ENCODE measurements around the gene DCD.

Gene DCD

GRCh38 chr12:54631551-54631950 is 16.6 kb downstream of the DCD start:
- Histone ChIP-seq H3K9me3 (no peaks in the 10 kb centered on the region), H3K4me3 (ENCODE audit: low read depth, low read length) (no peak overlapping the region), H3K4me1 (no peaks in the 10 kb centered on the region), H3K27me3 (peaks cover 3% of the 10 kb centered on the region; the same call in 1 of the 2 replicates), H3K36me3 (no peaks in the 10 kb centered on the region)
- TF ChIP-seq, protein P1, sequence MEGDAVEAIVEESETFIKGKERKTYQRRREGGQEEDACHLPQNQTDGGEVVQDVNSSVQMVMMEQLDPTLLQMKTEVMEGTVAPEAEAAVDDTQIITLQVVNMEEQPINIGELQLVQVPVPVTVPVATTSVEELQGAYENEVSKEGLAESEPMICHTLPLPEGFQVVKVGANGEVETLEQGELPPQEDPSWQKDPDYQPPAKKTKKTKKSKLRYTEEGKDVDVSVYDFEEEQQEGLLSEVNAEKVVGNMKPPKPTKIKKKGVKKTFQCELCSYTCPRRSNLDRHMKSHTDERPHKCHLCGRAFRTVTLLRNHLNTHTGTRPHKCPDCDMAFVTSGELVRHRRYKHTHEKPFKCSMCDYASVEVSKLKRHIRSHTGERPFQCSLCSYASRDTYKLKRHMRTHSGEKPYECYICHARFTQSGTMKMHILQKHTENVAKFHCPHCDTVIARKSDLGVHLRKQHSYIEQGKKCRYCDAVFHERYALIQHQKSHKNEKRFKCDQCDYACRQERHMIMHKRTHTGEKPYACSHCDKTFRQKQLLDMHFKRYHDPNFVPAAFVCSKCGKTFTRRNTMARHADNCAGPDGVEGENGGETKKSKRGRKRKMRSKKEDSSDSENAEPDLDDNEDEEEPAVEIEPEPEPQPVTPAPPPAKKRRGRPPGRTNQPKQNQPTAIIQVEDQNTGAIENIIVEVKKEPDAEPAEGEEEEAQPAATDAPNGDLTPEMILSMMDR (IDR thresholded peaks at IDR 0.05; ENCODE audit: low read depth, low read length), result no peak
- DNase-seq, result no peak

- Histone ChIP-seq H3K4me3 (ENCODE audit: low read depth, low read length) (no peak overlapping the region), H3K27me3 (peaks cover 3% of the 10 kb centered on the region; the same call in 1 of the 2 replicates), H3K9me3 (no peaks in the 10 kb centered on the region), H3K36me3 (no peaks in the 10 kb centered on the region), H3K4me1 (no peaks in the 10 kb centered on the region)
- TF ChIP-seq, protein P1 (IDR thresholded peaks at IDR 0.05; ENCODE audit: low read depth, low read length), result no peak
- DNase-seq, result no peak
Measured at GRCh38 chr12:54629925-54630324, 18.2 kb downstream of the DCD start.

- TF ChIP-seq, protein P1 (IDR thresholded peaks at IDR 0.05; ENCODE audit: low read depth, low read length), result no peak
- Histone ChIP-seq H3K4me3 (ENCODE audit: low read depth, low read length) (no peak overlapping the region), H3K4me1 (no peaks in the 10 kb centered on the region), H3K36me3 (no peaks in the 10 kb centered on the region), H3K9me3 (no peaks in the 10 kb centered on the region), H3K27me3 (peaks cover 3% of the 10 kb centered on the region; the same call in 1 of the 2 replicates)
- no peak for DNase-seq
Measured at GRCh38 chr12:54628186-54628846, 19.8 kb downstream of the DCD start.

DNA sequence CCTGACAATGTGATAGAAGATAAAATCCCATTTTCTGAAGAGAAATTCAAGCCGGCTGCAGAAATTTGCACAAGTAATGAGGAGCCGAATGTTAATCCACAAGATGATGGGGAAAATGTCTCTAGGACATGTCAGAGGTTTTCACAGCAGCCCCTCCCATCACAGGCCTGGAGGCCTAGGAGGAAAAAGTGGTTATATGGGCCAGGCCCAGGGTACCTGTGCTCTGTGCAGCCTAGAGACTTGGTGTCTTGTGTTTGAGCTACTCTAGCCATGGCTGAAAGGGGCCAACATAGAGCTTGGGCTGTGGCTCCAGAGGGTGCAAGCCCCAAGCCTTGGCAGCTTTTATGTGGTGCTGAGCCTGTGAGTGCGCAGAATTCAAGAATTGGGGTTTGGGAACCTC is 20.9 kb downstream of the DCD start:
- no peaks in the 10 kb centered on the region for H3K27me3 ChIP-seq
- no peak overlapping the region for H3K4me3 ChIP-seq (ENCODE audit: low read depth, low read length)
- H3K36me3 ChIP-seq, result no peaks in the 10 kb centered on the region
- TF ChIP-seq, protein P1 (IDR thresholded peaks at IDR 0.05; ENCODE audit: low read depth, low read length), result no peak
- DNase-seq, result no peak
- H3K4me1 ChIP-seq, result no peaks in the 10 kb centered on the region
- H3K9me3 ChIP-seq, result no peaks in the 10 kb centered on the region

- TF ChIP-seq, protein P1 (IDR thresholded peaks at IDR 0.05; ENCODE audit: low read depth, low read length), result no peak
- Histone ChIP-seq H3K36me3 (no peaks in the 10 kb centered on the region), H3K4me3 (ENCODE audit: low read depth, low read length) (no peak overlapping the region), H3K27me3 (peaks cover 6% of the 10 kb centered on the region), H3K9me3 (no peaks in the 10 kb centered on the region), H3K4me1 (no peaks in the 10 kb centered on the region)
- no peak for DNase-seq
Measured at GRCh38 chr12:54625598-54625997, 22.6 kb downstream of the DCD start.

Data from BE2C (cell line).